Femur (tissue), 1 donor: ENCODE results near the gene GFI1B.
"Not testable (repeated sequence)": the region's sequence is repeated elsewhere in the genome, so short reads cannot be mapped to it uniquely, and the experiment has no call there.

ENCODE experiments used
- DNase-seq: peaks from one replicate; pipeline ENCODE4 v3.0.0-alpha.2; 2017

Gene GFI1B

GRCh38 chr9:132993511-132993939 lies 15.0 kb downstream of the GFI1B start:
- no peak for DNase-seq

- DNase-seq: no peak
Observed at GRCh38 chr9:132994410-132995120, 16.1 kb downstream of the GFI1B start.

- DNase-seq: no peak
Observed at GRCh38 chr9:132995121-132995420, 16.6 kb downstream of the GFI1B start.

- no peak for DNase-seq
Observed at GRCh38 chr9:132995879-132996278, 17.4 kb downstream of the GFI1B start.

GRCh38 chr9:132996526-132996925 lies 18.0 kb downstream of the GFI1B start:
- DNase-seq: no peak

DNA sequence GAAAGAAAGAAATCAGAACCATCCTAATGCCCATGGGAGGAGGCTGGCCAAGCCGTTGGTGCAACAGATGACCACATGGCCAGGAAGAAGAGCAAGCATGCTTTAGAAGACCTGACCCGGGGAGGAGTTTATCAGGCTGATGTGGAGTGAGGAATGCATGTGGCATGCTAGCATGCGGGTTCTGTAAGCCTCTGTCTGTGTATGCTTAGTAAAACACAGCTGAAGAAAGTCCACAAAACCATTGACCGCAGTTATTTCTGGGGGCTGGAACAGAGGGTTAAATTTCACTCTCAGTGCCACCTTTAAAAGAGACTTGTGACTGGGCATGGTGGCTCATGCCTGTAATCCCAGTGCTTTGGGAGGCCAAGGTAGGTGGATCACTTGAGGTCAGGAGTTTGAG lies 19.1 kb downstream of the GFI1B start:
- DNase-seq: no peak

DNA sequence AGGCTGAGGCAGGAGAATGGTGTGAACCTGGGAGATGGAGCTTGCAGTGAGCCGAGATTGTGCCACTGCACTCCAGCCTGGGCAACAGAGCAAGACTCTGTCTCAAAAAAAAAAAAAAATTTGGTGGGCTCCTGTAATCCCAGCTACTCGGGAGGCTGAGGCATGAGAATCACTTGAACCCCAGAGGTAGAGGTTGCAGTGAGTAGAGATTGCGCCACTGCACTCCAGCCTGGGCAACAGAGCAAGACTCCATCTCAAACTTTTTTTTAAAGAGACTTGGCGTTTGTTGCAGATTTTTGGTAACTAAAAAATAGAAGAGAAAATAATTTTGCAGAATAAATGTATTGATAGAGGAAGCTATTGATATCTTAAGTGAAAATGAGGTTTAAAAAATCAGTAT lies 19.7 kb downstream of the GFI1B start:
- DNase-seq: not testable (repeated sequence)

- DNase-seq: no peak
Observed at GRCh38 chr9:132998831-132999635, 20.5 kb downstream of the GFI1B start.

DNA sequence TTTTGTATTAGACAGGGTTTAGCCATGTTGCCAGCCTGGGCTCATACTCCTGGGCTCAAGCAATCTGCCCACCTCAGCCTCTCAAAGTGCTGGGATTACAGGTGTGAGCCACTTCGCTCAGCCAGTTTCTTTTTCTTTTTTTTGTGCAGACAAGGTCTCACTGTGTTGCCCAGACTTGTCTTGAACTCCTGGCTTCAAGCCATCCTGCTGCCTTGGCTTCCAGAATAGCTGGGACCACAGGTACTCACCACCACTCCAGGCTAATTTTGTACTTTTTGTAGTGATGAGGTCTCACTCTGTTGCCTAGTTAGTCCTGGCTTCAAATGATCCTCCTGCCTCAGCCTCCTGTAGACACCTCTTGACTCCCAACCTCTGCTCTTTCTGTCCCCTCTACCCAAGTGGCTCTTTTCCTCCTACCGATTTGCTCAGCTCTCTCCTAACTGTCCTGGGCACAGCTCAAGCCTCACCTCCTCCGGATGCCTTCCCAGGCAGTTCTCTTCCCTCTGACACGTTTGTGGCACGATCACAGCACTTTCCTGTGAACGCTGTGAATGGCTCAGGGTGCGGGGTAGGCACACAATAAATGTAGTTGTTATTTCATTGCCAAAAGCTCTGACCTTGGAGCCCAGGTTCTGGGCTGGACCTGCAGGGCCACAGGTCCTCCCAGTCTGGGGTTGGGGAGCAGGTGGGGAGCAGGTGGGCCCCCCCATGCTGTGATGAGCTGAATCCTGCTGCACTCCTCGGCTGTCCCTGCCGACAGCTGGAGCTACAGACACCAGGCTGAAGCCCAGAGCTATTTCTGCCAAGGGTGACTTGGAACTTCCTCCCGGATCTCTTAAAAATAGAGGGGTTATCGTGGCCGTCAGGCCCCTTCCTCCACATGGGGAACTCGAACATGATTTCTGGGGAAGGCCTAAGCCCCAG lies 23.9 kb downstream of the GFI1B start:
- DNase-seq: no peak

DNA sequence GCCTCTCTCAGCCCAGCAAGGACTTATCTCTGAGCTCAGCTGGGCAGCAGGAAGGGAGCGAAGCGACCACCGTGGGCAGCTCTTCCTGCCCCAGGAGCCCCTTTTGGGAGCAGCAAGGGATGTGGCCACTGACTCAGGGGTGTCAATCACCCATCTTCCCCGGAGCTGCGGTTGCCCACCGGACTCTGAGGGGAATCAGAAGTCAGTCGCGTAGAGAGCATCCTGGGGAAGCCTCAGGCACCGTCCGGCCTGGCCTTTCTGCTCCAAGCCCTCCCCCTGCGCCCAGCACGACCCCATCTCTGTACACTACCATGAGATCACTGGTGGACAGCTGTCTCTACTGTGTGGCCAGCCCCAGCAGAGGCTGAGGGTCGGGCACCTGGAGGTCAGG lies 24.6 kb downstream of the GFI1B start:
- DNase-seq: no peak

- DNase-seq: no peak
Observed at GRCh38 chr9:133003671-133004090, 25.2 kb downstream of the GFI1B start.

- DNase-seq: no peak
Observed at GRCh38 chr9:133004091-133004998, 25.9 kb downstream of the GFI1B start.

- no peak for DNase-seq
Observed at GRCh38 chr9:133004999-133005760, 26.7 kb downstream of the GFI1B start.

GRCh38 chr9:133005957-133006356 lies 27.5 kb downstream of the GFI1B start:
- DNase-seq: no peak

DNA sequence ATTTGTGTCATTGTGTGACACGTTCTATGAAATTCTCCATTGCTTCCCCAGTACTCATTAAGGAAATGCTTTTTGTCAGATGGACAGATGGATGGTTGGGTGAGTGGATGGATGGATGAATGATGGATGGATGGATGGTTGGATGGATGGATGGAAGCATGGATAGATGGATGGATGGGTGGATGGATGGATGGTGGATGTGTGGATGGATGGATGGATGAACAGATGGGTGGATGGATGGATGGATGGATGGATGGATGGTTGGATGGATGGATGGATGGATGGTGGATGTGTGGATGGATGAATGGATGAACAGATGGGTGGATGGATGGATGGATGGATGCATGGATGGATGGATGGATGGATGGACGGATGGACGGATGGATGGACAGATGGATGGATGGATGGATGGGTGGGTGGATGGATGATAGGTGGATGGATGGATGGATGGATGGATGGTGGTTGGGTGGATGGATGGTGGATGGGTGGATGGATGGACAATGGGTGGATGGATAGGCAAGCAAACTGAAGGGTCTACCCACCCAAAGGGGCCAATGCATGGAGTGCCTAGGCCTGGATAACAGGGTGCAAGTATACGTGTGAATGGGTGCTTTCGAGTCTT lies 28.3 kb downstream of the GFI1B start:
- no peak for DNase-seq

GRCh38 chr9:133008406-133008805 lies 29.9 kb downstream of the GFI1B start:
- no peak for DNase-seq

DNA sequence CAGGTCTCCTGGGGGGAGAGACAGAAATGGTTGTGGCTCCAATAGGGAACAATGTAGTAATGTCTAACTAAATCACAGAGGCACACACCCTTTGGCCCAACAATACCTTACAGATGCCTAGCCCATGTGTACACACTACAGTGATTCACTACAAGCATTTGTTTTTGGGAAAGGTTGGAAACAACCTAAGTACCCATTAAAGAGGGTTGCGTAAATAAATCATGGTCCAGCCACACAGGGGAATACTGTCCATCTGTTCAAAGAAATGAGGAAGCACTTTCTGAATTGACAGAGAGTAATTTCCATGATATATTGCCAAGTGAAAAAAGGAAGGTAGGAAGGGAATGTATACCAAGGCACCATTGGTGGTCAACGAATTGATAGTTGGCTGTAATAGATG lies 30.3 kb downstream of the GFI1B start:
- DNase-seq: no peak

DNA sequence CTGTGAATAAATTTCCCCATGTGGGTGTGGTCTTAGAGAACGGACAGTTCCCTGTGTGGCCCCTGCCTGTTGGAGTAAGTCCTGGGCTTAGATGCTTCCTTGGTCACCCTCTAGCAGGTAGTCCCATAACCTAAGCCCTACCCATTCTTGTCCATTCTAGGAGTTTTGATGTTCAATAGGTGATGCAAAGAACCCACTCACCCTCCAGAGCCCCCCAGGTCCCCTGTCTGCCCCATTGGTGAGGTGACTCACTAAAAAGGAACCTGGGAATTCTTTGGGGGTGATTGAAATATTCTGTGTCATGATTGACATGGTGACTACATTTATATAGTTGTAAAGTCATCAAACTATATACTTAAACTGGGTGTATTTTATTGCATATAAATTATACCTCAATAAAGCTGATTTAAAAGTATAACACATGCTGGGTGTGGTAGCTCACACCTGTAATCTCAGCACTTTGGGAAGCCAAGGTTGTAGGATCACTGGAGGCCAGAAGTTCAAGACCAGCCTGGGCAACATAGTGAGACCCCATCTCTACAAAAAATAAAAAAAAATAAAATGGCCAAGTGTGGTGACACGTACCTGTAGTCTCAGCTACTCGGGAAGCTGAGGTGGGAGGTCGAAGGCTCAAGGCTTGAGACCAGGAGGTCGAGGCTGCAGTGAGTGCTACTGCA lies 31.6 kb downstream of the GFI1B start:
- DNase-seq: no peak

- DNase-seq: no peak
Observed at GRCh38 chr9:133014696-133015095, 36.2 kb downstream of the GFI1B start.

GRCh38 chr9:133023117-133023890 lies 44.8 kb downstream of the GFI1B start:
- DNase-seq: no peak
